OCI-LY7 (cell line): ENCODE measurements around the gene PML. TPM values are rescaled to one million over a fixed set of nuclear protein-coding genes. Genes with fewer than 3 reads are reported as not detected.
"Not testable (repeated sequence)": the region's sequence is repeated elsewhere in the genome, so short reads cannot be mapped to it uniquely, and the experiment has no call there.

Experiments used
- BruUV-seq: library from RNA; stranded (reverse); fragments of 400-500 nt; replicated peaks from 2 replicates; lab custom pipeline; 2021; lab: Mats Ljungman, UMichigan
- CTCF ChIA-PET: fragments of 300-600 bp; sonication (Branson Sonifier 250); formaldehyde crosslinking; loops from one replicate; lab custom pipeline; 2022; ENCODE audit warnings: antibody characterized with exemption; ENCODE audit not compliant: unreplicated experiment; lab: Charles Lee
- POLR2A ChIA-PET: fragments of 300-600 bp; sonication (Branson Sonifier 250); formaldehyde crosslinking; loops from one replicate; lab custom pipeline; 2022; ENCODE audit warnings: antibody characterized with exemption; lab: Charles Lee
- DNase-seq: peaks from one replicate; pipeline ENCODE4 v3.0.0-alpha.2; 2015; ENCODE audit warnings: low spot score
- H2AFZ ChIP-seq: fragments of 200-600 bp; sonication (generic), shearing (Covaris generic); 2 replicates; pipeline ENCODE4 v1.6.1; 2014; ENCODE audit warnings: mild to moderate bottlenecking, antibody characterized with exemption, low read length, moderate library complexity
- H3K27ac ChIP-seq: fragments of 200-600 bp; sonication (generic); 2 replicates; pipeline ENCODE4 v1.5.1; 2014; ENCODE audit warnings: mixed run types, low read depth, mild to moderate bottlenecking, moderate library complexity, low read length, inconsistent platforms; ENCODE audit not compliant: poor library complexity, severe bottlenecking
- H3K36me3 ChIP-seq: fragments of 200-600 bp; sonication (generic); 2 replicates; pipeline ENCODE4 v1.6.1; 2014; ENCODE audit warnings: mild to moderate bottlenecking, antibody characterized with exemption, low read length, moderate library complexity, mixed read lengths; ENCODE audit not compliant: insufficient read depth
- H3K4me1 ChIP-seq: fragments of 200-600 bp; sonication (generic); 2 replicates; pipeline ENCODE4 v1.5.1; 2014; ENCODE audit warnings: mild to moderate bottlenecking, low read length; ENCODE audit not compliant: insufficient read depth, poor library complexity, severe bottlenecking
- H3K4me2 ChIP-seq: fragments of 200-600 bp; sonication (generic); 2 replicates; pipeline ENCODE4 v1.6.1; 2014; ENCODE audit warnings: mild to moderate bottlenecking, low read length
- H3K4me3 ChIP-seq: fragments of 200-600 bp; sonication (generic); 2 replicates; pipeline ENCODE4 v1.5.1; 2014; ENCODE audit warnings: mild to moderate bottlenecking, low read depth, low read length; ENCODE audit not compliant: poor library complexity, severe bottlenecking
- H3K79me2 ChIP-seq: fragments of 200-600 bp; sonication (generic); 2 replicates; pipeline ENCODE4 v1.6.1; 2016; ENCODE audit warnings: low read depth, mild to moderate bottlenecking, low read length, moderate library complexity, mixed read lengths; ENCODE audit not compliant: insufficient read depth
- H3K9me2 ChIP-seq: fragments of 200-600 bp; sonication (generic); 2 replicates; pipeline ENCODE4 v1.6.1; 2016; ENCODE audit warnings: mild to moderate bottlenecking, low read length, mixed read lengths; ENCODE audit not compliant: insufficient read depth
- H3K9me3 ChIP-seq: fragments of 200-600 bp; sonication (generic); 2 replicates; pipeline ENCODE4 v1.6.1; 2014; ENCODE audit warnings: mild to moderate bottlenecking, mixed run types, low read length, mixed read lengths
- H4K20me1 ChIP-seq: fragments of 200-600 bp; sonication (generic); 2 replicates; pipeline ENCODE4 v1.6.1; 2014; ENCODE audit warnings: mild to moderate bottlenecking, antibody characterized with exemption, low read length, moderate library complexity, mixed read lengths; ENCODE audit not compliant: insufficient read depth
- CTCF ChIP-seq: fragments of 200-600 bp; sonication (generic); conservative IDR thresholded peaks from 2 replicates; pipeline ENCODE4 v1.5.1; 2014; ENCODE audit warnings: mild to moderate bottlenecking, antibody characterized with exemption, low read length, moderate library complexity, mixed read lengths
- EZH2phosphoT487 ChIP-seq: fragments of 200-600 bp; sonication (generic); IDR thresholded peaks from 2 replicates; pipeline ENCODE4 v1.6.1; 2018; ENCODE audit warnings: low read depth, borderline replicate concordance, mild to moderate bottlenecking, mixed run types, antibody characterized with exemption, low read length, moderate library complexity, mixed read lengths
- intact Hi-C: fragments of 100-400 bp; cut with micrococcal nuclease; formaldehyde crosslinking; loops from one replicate; pipeline ENCODE4 v1.10.0; 2022; ENCODE audit not compliant: unreplicated experiment
- total RNA-seq, 2 experiments: library from RNA; depleted of rRNA in 1 of 2; stranded (reverse); fragments of >200 nt in 1 of 2; shearing (Covaris generic) in 1 of 2; gene quantifications; 2 replicates each; pipeline ENCODE4 v1.2.3, GENCODE V29; 2014 to 2022

The PML gene
- total RNA-seq, 2 experiments from 2014 or later = 16.9 to 26.1 TPM

DNA sequence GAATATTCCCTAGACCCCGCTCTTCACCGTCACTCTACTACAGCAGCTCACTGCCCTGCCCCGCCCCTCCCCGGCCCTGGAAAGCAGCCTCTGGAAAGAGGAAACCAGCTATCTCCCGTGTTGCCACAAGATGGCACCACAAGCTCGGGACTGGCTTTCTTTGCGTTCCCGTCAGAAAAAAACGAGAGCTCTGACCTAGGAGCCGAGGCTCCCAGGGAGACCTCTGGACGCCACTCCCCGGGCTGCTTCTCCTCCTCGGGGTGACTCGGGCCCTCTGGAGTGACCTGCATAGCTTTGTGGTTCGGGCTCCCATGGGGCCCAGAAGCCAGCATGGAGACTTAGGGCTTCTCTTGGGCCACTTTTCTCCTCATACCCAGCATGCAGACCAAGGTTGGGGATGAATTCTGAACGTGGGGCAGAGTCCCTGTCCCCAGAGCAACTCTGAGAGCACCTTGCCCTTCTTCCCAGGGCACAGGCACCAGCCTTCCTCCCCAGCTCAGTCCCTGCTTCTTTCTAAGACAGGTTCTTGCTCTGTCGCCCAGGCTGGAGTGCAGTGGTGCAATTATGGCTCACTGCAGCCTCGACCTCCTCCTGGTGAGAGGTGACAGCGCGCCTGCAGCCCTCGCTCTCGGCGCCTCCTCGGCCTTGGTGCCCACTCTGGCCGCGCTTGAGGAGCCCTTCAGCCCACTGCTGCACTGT, 21.4 kb upstream of the PML start:
- no peaks in the 10 kb centered on the region for H4K20me1 ChIP-seq
- no peaks in the 10 kb centered on the region for H3K4me1 ChIP-seq
- H3K79me2 ChIP-seq = no peaks in the 10 kb centered on the region
- ChIA-PET POLR2A (interaction anchor here (0.9 kb wide), 1 partner anchor 35 kb away, joined by 5 read pairs; no protein-coding TSS in a partner anchor), CTCF (interaction anchor here (0.5 to 1.2 kb wide), 11 partner anchors 13 to 280 kb away, joined by 3 to 10 read pairs (median 3); no protein-coding TSS in a partner anchor)
- H2AFZ ChIP-seq = peak overlapping the region; percentile 42; the same call in 1 of the 2 replicates
- intact Hi-C loops = loop anchor here (1.0 to 5.0 kb wide), 2 partner anchors 64 to 349 kb away; no protein-coding TSS in a partner anchor
- BruUV-seq = no TSS peak
- H3K4me3 ChIP-seq = no peak overlapping the region
- H3K9me2 ChIP-seq = no peaks in the 10 kb centered on the region
- H3K4me2 ChIP-seq = peak overlapping the region; percentile 35; the same call in 1 of the 2 replicates
- DNase-seq = peak; percentile 79
- H3K36me3 ChIP-seq = no peaks in the 10 kb centered on the region
- peak; percentile 86 for TF ChIP-seq CTCF
- TF ChIP-seq EZH2phosphoT487 = no peak
- no peaks in the 10 kb centered on the region for H3K9me3 ChIP-seq
- no peak overlapping the region for H3K27ac ChIP-seq

DNA sequence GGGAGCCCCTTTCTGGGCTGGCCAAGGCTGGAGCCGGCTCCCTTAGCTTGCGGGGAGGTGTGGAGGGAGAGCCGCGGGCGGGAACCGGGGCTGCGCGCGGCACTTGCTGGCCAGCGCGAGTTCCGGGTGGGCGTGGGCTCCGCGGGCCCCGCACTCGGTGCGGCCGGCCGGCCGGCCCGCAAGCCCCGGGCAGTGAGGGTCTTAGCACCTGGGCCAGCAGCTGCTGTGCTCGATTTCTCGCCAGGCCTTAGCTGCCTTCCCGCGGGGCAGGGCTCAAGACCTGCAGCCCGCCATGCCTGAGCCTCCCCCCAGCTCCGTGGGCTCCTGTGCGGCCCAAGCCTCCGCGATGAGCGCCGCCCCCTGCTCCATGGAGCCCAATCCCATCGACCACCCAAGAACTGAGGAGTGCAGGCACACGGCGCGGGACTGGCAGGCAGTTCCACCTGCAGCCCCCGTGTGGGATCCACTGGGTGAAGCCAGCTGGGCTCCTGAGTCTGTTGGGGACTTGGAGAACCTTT, 20.8 kb upstream of the PML start:
- H3K4me3 ChIP-seq, H3K9me3 ChIP-seq, H3K4me1 ChIP-seq, H3K9me2 ChIP-seq, BruUV-seq, DNase-seq, POLR2A ChIA-PET, H4K20me1 ChIP-seq, H3K4me2 ChIP-seq, H3K36me3 ChIP-seq, H3K79me2 ChIP-seq, H3K27ac ChIP-seq, H2AFZ ChIP-seq: not testable (repeated sequence)
- intact Hi-C loops = loop anchor here (1.0 to 5.0 kb wide), 2 partner anchors 64 to 349 kb away; no protein-coding TSS in a partner anchor
- CTCF ChIA-PET = interaction anchor here (1.1 to 1.2 kb wide), 2 partner anchors 63 to 76 kb away, joined by 3 to 4 read pairs; no protein-coding TSS in a partner anchor

DNA sequence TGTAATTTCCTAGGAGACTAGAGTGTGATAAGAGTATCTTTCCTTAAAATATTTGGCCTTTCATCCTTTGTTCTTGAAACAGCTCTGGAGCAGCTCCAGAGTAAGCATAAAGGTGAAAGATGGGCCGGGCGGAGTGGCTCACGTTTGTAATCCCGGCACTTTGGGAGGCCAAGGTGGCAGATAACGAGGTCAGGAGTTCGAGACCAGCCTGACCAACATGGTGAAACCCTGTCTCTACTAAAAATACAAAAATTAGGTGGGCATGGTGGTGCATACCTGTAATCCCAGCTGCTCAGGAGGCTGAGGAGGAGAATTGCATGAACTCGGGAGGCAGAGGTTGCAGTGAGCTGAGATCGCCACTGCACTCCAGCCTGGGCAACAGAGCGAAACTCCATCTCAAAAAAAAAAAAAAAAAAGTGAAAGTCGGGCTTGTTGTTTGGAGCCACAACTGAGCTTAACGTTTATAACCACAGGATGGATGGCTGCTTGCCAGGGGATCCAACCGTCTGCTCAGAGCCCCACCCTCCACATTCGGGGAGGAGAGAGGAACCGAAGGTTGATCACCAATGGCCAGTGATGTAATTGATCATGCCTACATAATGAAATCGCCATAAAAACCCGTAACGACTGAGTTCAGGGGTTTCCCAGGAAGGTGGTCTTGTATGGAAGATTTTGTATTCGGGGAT, 18.9 kb upstream of the PML start:
- BruUV-seq, H3K4me1 ChIP-seq, H4K20me1 ChIP-seq, H3K9me3 ChIP-seq, CTCF ChIA-PET, DNase-seq, H2AFZ ChIP-seq, POLR2A ChIA-PET, H3K4me3 ChIP-seq, intact Hi-C loops, H3K27ac ChIP-seq, H3K36me3 ChIP-seq, H3K9me2 ChIP-seq, H3K4me2 ChIP-seq, H3K79me2 ChIP-seq: not testable (repeated sequence)
